Endothelial cell of umbilical vein (primary cell): ENCODE data around the gene NANP. TPM values are rescaled to one million over a fixed set of nuclear protein-coding genes. Genes with fewer than 3 reads are reported as not detected.

ENCODE experiments used
- BruUV-seq: library from RNA; stranded (reverse); fragments of 400-500 nt; replicated peaks from 2 replicates; lab custom pipeline; 2021; lab: Mats Ljungman, UMichigan
- CTCF ChIA-PET: fragments of 300-600, 350-600 bp; sonication (Branson Sonifier 250); formaldehyde crosslinking; loops from one replicate; lab custom pipeline; 2021; ENCODE audit warnings: antibody characterized with exemption, inconsistent platforms; lab: Charles Lee
- POLR2A ChIA-PET: fragments of 300-600, 350-600 bp; sonication (Branson Sonifier 250); formaldehyde crosslinking; loops from one replicate; lab custom pipeline; 2021; ENCODE audit warnings: antibody characterized with exemption, inconsistent platforms; lab: Charles Lee
- DNase-seq: peaks from one replicate; pipeline ENCODE4 v3.0.0-alpha.2; 2011; ENCODE audit warnings: low read depth, low spot score
- FAIRE-seq: peaks from 2 replicates; lab custom pipeline; 2011; peaks lifted over from hg19 to GRCh38; lab: Jason Lieb, UNC
- H2AFZ ChIP-seq: 2 replicates; pipeline ENCODE4 v1.6.0; 2012; ENCODE audit warnings: low read depth, low read length, control low read depth, inconsistent platforms
- H3K27ac ChIP-seq: 2 replicates; pipeline ENCODE4 v1.5.1; 2011; ENCODE audit warnings: low read depth, mild to moderate bottlenecking, control low read depth, low read length, moderate library complexity; ENCODE audit not compliant: insufficient read depth
- H3K27me3 ChIP-seq, 2 experiments: 2 replicates each; pipeline versions ENCODE4 v1.6.0 to v1.6.1; 2011; ENCODE audit warnings: low read length in 2 of 2, mixed read lengths in 1 of 2; ENCODE audit not compliant: control insufficient read depth in 2 of 2, insufficient read depth in 2 of 2
- H3K36me3 ChIP-seq, 2 experiments: 2 replicates in 1 of 2; 3 replicates in 1 of 2; pipeline ENCODE4 v1.5.1; 2011; ENCODE audit warnings: low read length in 2 of 2, mild to moderate bottlenecking in 1 of 2, moderate library complexity in 1 of 2; ENCODE audit not compliant: control insufficient read depth in 2 of 2, insufficient read depth in 2 of 2; ENCODE audit errors: extremely low read depth in 1 of 2
- H3K4me1 ChIP-seq: 3 replicates; pipeline ENCODE4 v1.5.1; 2011; ENCODE audit warnings: mild to moderate bottlenecking, low read length; ENCODE audit not compliant: control insufficient read depth, insufficient read depth; ENCODE audit errors: extremely low read depth
- H3K4me2 ChIP-seq: 2 replicates; pipeline ENCODE4 v1.6.1; 2011; ENCODE audit warnings: low read length, control low read depth, mixed read lengths; ENCODE audit not compliant: insufficient read depth
- H3K4me3 ChIP-seq, 3 experiments: fragments of 200-600 bp in 1 of 3; sonication (generic), shearing (Covaris generic) in 1 of 3; replicated peaks in 1 of 3; 2 replicates each; pipeline ENCODE4 v1.5.1; 2011 to 2016; ENCODE audit warnings: control low read depth in 3 of 3, low read length in 3 of 3, mild to moderate bottlenecking in 2 of 3, inconsistent platforms in 1 of 3, low read depth in 1 of 3, moderate library complexity in 1 of 3; ENCODE audit not compliant: insufficient read depth in 1 of 3
- H3K79me2 ChIP-seq: 2 replicates; pipeline ENCODE4 v1.6.0; 2012; ENCODE audit warnings: low read length, inconsistent platforms; ENCODE audit not compliant: control insufficient read depth, insufficient read depth
- H3K9ac ChIP-seq: replicated peaks from 2 replicates; pipeline ENCODE3; 2011; ENCODE audit warnings: low read length, control low read depth; ENCODE audit not compliant: insufficient read depth; ENCODE audit errors: extremely low read depth
- H3K9me1 ChIP-seq: replicated peaks from 3 replicates; pipeline ENCODE4 v1.6.0; 2011; ENCODE audit warnings: mild to moderate bottlenecking, low read length; ENCODE audit not compliant: control insufficient read depth, insufficient read depth; ENCODE audit errors: extremely low read depth
- H3K9me3 ChIP-seq: replicated peaks from 2 replicates; pipeline ENCODE4 v1.5.1; 2012; ENCODE audit warnings: low read length, inconsistent platforms; ENCODE audit not compliant: control insufficient read depth, insufficient read depth
- H4K20me1 ChIP-seq: replicated peaks from 2 replicates; pipeline ENCODE3; 2011; ENCODE audit warnings: mild to moderate bottlenecking, low read length; ENCODE audit not compliant: control insufficient read depth, insufficient read depth; ENCODE audit errors: extremely low read depth
- CTCF ChIP-seq, 2 donors: IDR thresholded peaks; 1 replicate in 1 of 2; 2 replicates in 1 of 2; pipeline ENCODE4 v1.5.1; 2011; ENCODE audit warnings: low read length in 2 of 2, mild to moderate bottlenecking in 2 of 2, moderate library complexity in 2 of 2, control low read depth in 1 of 2, inconsistent platforms in 1 of 2, low read depth in 1 of 2; ENCODE audit not compliant: insufficient read depth in 1 of 2; ENCODE audit errors: extremely low read depth in 1 of 2
- EZH2 ChIP-seq: IDR thresholded peaks from 2 replicates; pipeline ENCODE4 v1.6.1; 2012; ENCODE audit warnings: borderline replicate concordance, low read depth, mild to moderate bottlenecking, moderate library complexity, low read length, inconsistent platforms; ENCODE audit not compliant: severe bottlenecking
- FOS ChIP-seq: IDR thresholded peaks from 2 replicates; pipeline ENCODE4 v1.6.1; 2011; ENCODE audit warnings: mild to moderate bottlenecking, low read length, moderate library complexity, borderline replicate concordance; ENCODE audit not compliant: insufficient read depth
- GATA2 ChIP-seq: IDR thresholded peaks from 2 replicates; pipeline ENCODE4 v1.7.0; 2011; ENCODE audit warnings: low read depth, mild to moderate bottlenecking, moderate library complexity, mixed read lengths, low read length; ENCODE audit not compliant: insufficient read length, insufficient read depth
- JUN ChIP-seq: IDR thresholded peaks from 2 replicates; pipeline ENCODE4 v1.6.1; 2011; ENCODE audit warnings: borderline replicate concordance, low read depth; ENCODE audit not compliant: insufficient read length, insufficient read depth
- MAX ChIP-seq: IDR thresholded peaks from 2 replicates; pipeline ENCODE4 v1.6.1; 2011; ENCODE audit not compliant: insufficient read depth, insufficient read length
- MYC ChIP-seq: IDR thresholded peaks from one replicate; pipeline ENCODE4 v1.6.1; 2011; ENCODE audit warnings: mild to moderate bottlenecking, low read depth, low read length
- POLR2A ChIP-seq: IDR thresholded peaks from 2 replicates; pipeline ENCODE4 v1.6.1; 2012; ENCODE audit warnings: low read depth, mild to moderate bottlenecking, control low read depth, low read length
- POLR2AphosphoS5 ChIP-seq: IDR thresholded peaks from 2 replicates; pipeline ENCODE4 v1.6.1; 2012; ENCODE audit warnings: low read depth, mild to moderate bottlenecking, control low read depth, low read length, moderate library complexity; ENCODE audit not compliant: insufficient read depth
- dilution Hi-C: fragments of 300-500 bp; cut with MboI; formaldehyde crosslinking; loops from one replicate; pipeline ENCODE4 v1.15.0; 2019; ENCODE audit warnings: low sequenced_read_pairs; ENCODE audit not compliant: extremely low pct_ligation_motif_present
- intact Hi-C: fragments of 100-400 bp; cut with micrococcal nuclease; formaldehyde crosslinking; loops from one replicate; pipeline ENCODE4 v1.10.0; 2022
- polyA plus RNA-seq, 4 experiments: library from polyadenylated mRNA; depleted of rRNA in 3 of 4; stranded (reverse) in 3 of 4; unstranded in 1 of 4; fragments of >200 nt; gene quantifications; 2 replicates each; pipeline versions ENCODE4 v1.2.1 to v1.2.3, GENCODE V29; 2011 to 2012; ENCODE audit warnings: missing spikeins in 1 of 4
- total RNA-seq: library from RNA; stranded (reverse); gene quantifications from 2 replicates; pipeline ENCODE4 v1.2.3, GENCODE V29; 2021

The NANP gene
- total and polyA plus RNA-seq, 2 donors (not counting 3 experiments of a cell fraction or from before 2014, with no cell fraction given): 4.2 to 7.5 TPM

GRCh38 chr20:25608774-25609173 is 15.0 kb downstream of the NANP start:
- Histone ChIP-seq H3K4me2 (no peak overlapping the region), H3K27me3 (no peaks in the 10 kb centered on the region), H3K9ac (no peak overlapping the region), H3K27ac (no peak overlapping the region), H3K9me3 (no peaks in the 10 kb centered on the region), H3K79me2 (peaks cover 9% of the 10 kb centered on the region), H3K4me1 (no peaks in the 10 kb centered on the region), H3K36me3 (peaks cover 0 to 3% of the 10 kb centered on the region in 2 experiments), H4K20me1 (peaks cover 2% of the 10 kb centered on the region), H3K9me1 (no peaks in the 10 kb centered on the region), H3K4me3 (no peak overlapping the region), H2AFZ (no peak overlapping the region)
- TF ChIP-seq FOS (no peak), MAX (no peak), POLR2AphosphoS5 (no peak), EZH2 (no peak), GATA2 (no peak), CTCF (IDR thresholded peaks at IDR 0.05; ENCODE audit: extremely low read depth in 1 of 2, insufficient read depth in 1 of 2, low read depth in 1 of 2, low read length in 2 of 2) (no peak), MYC (no peak), JUN (no peak), POLR2A (no peak)
- dilution Hi-C loops (no loop called here), intact Hi-C loops (no loop called here)
- no peak for DNase-seq
- BruUV-seq: no TSS peak
- CTCF ChIA-PET: no interaction called here
- no peak for FAIRE-seq
- POLR2A ChIA-PET: no interaction called here
